ENCODE data around the gene HINT2.

- TF ChIP-seq, protein P1, sequence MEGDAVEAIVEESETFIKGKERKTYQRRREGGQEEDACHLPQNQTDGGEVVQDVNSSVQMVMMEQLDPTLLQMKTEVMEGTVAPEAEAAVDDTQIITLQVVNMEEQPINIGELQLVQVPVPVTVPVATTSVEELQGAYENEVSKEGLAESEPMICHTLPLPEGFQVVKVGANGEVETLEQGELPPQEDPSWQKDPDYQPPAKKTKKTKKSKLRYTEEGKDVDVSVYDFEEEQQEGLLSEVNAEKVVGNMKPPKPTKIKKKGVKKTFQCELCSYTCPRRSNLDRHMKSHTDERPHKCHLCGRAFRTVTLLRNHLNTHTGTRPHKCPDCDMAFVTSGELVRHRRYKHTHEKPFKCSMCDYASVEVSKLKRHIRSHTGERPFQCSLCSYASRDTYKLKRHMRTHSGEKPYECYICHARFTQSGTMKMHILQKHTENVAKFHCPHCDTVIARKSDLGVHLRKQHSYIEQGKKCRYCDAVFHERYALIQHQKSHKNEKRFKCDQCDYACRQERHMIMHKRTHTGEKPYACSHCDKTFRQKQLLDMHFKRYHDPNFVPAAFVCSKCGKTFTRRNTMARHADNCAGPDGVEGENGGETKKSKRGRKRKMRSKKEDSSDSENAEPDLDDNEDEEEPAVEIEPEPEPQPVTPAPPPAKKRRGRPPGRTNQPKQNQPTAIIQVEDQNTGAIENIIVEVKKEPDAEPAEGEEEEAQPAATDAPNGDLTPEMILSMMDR (IDR thresholded peaks at IDR 0.05; ENCODE audit: low read depth, low read length, poor library complexity, severe bottlenecking) = no peak
- TF ChIP-seq EZH2phosphoT487 (IDR thresholded peaks at IDR 0.05; ENCODE audit: borderline replicate concordance, low read length) = no peak
Measured at GRCh38 chr9:35771943-35772342, 42.9 kb downstream of the HINT2 start.
